ENCODE measurements around the gene NBPF3.
"Not testable (repeated sequence)": the region's sequence is repeated elsewhere in the genome, so short reads cannot be mapped to it uniquely, and the experiment has no call there.

The NBPF3 gene

DNA sequence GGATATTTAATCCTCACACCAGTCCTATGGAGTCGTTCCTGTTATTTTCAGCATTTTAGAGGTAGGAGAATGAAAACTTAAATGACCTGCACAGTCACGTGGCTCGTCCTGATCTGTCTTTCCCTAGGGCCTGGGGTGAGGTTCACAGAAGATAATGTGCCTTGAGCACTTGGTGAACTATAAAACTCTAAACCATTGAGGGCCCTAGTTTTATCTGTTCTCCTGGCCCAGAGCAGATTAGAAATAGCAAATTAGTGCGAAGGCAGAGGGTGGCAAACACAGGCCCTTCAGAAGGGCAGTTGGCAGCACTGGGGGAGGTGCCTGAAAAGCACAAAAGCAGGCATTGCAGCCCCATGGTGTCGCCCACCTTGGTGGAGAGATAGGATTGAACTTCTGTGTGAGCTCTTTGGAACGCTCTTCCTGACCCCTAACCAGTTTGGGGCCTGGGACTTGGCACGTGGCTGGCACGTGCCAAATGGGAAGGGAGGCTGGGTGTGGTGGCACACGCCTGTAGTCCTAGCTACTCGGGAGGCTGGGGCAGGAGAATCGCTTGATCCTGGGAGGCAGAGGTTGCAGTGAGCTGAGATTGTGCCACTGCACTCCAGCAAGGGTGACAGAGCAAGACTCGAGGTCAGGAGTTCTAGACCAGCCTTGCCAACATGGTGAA is 1.2 kb upstream of the NBPF3 start:
- not testable (repeated sequence) for DNase-seq (ENCODE audit: low read depth, low spot score)

DNA sequence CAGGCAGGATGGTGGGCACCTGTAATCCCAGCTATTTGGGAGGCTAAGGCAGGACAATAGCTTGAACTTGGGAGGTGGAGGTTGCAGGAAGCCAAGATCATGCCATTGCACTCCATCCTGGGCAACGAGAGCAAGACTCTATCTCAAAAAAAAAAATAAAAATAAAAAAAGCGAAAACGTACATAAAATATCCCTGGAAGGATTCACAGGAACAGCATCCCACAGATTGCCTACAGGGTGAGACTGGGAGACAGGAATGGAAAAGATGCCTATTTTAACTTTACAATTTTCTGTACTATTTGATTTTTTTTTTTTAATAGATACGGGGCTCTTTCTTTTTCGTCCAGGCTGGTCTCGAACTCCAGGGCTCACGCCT is 604 bp upstream of the NBPF3 start:
- no peak for DNase-seq (ENCODE audit: low read depth, low spot score)

DNA sequence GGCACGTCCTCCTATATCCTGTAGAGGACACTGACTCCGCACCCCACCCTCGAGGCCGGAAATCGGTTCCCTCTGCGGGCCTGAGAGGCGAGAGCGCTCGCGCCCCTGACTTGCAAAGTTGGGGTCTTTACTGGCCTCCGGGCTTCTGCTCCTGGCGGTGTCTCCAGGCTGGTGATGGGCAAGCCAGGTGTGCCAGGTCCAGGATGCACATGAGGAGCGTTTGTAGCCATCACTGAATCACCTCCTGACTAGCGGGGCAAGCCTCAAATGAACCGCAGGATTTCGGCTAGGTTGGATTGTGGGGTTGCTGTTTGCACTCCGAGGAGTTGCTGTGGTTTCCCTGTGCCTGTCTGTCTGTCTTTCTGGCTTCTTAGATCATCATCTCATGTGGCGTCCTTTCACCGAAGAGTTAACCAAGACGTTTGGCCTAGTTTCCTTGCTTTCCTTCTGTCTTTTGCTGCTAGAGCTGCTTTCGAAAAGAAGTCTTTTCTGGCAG is 741 bp downstream of the NBPF3 start:
- DNase-seq (ENCODE audit: low read depth, low spot score) = not testable (repeated sequence)

DNA sequence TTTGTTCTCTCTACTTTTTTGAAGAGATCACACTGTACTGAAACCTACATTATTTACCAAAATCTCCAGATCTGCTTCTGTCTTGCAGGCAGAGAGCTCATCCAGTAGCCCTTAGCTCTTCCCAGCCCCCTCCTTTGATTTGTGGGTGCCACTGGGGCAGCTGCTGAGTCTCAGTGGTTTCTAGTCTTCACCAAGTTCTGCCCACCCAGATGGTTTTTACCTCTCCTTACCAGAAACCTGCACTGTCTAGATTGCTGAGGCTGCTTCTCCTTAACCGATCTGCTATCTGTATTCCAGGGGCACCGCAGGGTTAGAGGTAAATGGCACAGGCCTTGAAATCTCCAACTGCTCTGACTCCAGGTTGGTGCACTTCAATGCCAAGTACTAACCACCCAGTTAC is 6.7 kb downstream of the NBPF3 start:
- DNase-seq (ENCODE audit: low read depth, low spot score) = not testable (repeated sequence)

DNA sequence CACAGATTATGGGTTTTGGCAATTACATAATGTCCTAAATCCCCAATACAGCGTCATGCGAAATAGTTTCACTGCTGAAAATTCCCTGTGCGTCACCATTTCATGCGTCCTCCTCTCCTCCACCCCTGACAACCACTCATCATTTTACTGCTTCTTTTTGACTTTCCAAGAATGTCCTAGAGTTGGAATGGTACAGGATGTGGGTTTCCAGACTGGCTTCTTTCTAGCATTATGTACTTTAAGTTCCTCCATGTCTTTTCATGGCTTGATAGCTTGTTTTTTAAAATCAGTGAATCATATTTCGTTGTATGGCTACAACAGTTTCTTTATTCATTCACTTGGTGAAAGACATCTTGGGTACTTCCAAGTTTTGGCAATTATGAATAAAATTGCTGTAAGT is 7.4 kb downstream of the NBPF3 start:
- no peak for DNase-seq (ENCODE audit: low read depth, low spot score)

DNA sequence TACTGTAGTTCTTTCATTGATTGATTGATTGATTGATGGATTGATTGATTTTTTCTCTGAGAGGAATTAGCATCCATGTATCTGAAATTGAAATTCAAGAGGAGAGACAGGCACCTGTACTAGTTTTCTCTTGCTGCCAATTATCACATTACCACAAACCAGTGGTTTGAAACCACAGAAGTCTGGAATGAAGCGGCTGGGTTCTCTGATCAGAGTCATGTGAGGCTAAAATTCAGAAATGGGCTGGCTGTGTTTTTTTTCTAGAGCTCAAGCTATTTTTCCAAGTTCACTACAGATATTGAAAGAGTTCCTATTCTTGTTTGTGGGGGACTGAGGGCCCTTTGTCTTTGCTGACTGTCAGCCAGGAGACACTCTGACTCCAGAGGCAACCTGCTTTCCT is 10.0 kb downstream of the NBPF3 start:
- no peak for DNase-seq (ENCODE audit: low read depth, low spot score)

DNA sequence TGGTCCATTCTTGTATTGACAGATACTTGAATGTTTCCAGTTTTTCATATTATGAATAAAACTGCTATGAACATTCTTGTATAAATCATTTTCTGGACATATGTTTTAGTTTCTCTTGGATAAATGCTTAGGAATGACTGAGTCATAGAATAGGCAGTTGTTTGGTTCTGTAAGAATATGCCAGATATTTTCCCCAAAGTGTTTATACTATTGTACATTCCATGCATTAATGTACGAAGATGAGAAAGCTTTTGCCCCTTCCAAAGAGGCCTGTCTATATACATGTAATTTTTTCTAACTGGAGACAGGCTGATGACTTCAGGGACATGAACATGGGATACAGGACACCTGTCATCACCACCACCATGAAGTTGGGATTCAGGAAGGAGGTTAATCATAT is 11.3 kb downstream of the NBPF3 start:
- no peak for DNase-seq (ENCODE audit: low read depth, low spot score)

DNA sequence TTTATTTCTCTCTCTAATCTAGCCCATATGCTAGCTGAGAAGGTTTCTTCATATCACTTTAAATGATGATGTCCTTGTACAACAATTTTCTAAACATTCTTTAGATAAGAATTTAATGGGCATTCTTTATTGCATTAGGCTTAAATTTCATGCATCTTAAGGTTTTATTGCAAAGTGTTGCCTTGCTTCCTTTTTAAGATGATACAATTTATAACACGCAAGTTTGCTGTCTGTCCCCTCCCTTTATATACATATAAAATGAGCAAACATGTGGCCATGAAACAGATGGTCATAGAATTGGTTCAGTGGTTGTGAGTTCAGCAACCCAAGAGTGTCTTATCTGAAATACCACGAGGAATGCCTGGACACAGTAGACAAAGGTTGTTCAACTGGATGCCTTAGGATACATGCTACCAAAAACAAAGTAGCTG is 12.1 kb downstream of the NBPF3 start:
- no peak for DNase-seq (ENCODE audit: low read depth, low spot score)

DNA sequence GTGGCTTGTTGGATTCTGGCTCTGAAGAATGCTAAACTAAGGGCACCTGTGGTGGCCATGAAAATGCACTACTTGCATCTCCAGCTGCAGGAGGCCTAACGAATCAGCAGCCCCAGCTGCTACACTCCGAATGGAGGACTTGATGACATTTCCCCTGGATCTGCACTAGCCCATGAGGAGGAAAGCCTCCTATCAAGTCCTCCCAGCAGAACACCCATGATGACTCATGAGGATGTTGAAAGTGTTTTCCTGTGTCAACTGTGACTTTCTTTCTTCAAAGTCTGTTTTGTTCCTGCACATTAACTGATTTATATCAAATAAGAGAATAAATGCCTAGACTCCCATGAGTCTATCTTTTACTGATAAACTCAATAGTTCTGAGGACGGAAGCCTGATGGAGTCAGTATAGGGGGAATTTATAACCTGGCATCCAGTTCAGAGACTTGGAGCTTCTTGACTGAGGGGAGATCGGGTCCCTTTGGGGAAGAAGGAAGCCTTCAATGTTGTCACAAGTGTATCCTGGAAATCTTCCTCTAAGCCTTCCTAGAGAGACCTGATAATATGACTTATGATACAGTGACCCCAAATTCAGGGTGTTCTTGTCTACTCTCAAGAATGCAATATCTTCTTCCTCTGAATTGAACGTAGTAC is 14.2 kb downstream of the NBPF3 start:
- peak; percentile 40 for DNase-seq (ENCODE audit: low read depth, low spot score)

DNA sequence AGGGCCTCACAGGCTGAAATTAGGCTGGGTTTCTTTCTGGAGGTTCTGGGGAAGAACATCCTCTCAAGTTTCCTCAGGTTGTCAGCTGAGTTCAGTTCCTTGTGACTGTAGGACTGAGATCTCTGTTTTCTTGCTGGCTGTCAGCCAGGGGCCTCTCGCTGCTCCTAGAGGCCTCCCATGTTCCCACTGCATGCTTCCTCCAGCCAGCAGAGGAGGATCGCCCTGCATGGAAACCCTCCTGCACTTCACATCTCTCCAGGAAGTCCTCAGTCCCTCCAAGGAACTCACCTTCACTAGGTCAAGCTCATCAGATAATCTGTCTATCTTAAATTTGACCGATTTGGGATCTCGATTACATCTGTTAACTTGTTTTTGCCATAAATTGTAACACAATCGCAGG is 15.0 kb downstream of the NBPF3 start:
- not testable (repeated sequence) for DNase-seq (ENCODE audit: low read depth, low spot score)

DNA sequence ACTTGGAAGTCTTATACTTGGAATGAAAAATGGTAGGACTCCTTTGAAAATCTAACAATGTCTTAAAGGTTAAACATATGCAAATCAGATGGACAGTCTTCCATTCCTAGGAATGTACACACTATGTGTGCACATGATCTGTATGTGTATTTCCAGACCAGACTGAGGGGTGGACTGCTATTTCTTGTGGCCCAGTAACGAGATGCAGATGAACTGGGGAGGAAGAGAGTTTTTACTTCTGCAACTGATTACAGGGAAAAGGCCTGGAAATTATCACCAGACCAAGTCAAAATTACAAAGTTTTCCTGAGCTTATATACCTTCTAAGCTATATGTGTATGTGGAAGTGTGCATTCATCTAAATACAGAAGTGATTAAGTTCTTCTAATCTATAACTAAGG is 17.7 kb downstream of the NBPF3 start:
- no peak for DNase-seq (ENCODE audit: low read depth, low spot score)

DNA sequence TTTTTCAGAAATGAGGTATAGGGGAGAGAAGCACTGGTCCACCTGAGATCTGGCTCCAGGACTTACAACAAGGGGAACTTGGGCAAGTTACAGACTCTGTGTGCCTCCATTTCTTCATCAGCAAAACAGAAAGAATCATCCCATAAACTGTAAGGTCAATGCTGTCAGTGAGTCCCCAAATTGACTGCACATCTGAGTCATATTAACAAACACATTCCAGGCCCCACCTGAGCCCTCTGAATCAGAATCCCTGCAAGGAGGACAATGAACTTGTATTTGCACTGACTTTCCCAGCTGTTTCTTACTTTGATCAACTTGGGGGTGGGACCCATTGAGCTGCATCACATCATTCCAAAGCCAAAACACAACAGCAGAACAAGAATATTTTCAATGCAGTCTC is 25.2 kb downstream of the NBPF3 start:
- not testable (repeated sequence) for DNase-seq (ENCODE audit: low read depth, low spot score)

DNA sequence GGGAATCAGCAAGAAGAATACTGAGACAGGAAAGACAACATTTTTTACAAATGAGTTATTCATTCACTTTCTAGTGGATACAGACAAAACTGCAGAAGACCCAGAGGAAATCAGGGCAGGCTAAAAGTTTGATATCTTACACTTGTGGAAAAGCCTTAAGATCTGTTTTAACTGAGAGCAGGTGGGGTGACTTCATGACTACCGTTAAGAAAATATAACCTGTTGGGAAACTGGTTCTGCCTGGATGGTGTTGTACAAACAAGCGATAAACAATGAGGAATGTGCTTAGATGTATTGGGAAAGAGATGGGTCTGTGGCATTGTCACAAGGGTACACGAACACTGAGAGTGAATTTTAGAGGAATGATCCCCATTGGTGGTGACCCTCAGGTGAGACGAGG is 28.0 kb downstream of the NBPF3 start:
- not testable (repeated sequence) for DNase-seq (ENCODE audit: low read depth, low spot score)

DNA sequence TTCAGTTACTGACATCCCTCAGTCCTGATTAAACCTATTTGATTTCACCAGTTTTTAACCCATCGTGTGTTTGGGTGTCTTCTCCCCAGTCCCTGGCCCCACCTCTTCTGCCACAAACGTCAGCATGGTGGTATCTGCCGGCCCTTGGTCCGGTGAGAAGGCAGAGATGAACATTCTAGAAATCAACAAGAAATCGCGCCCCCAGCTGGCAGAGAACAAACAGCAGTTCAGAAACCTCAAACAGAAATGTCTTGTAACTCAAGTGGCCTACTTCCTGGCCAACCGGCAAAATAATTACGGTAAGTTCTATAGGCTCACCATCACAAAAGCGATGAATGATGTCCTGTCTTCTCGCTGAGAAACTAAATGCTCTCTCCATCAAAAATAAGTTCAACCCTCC is 28.7 kb downstream of the NBPF3 start:
- no peak for DNase-seq (ENCODE audit: low read depth, low spot score)

DNA sequence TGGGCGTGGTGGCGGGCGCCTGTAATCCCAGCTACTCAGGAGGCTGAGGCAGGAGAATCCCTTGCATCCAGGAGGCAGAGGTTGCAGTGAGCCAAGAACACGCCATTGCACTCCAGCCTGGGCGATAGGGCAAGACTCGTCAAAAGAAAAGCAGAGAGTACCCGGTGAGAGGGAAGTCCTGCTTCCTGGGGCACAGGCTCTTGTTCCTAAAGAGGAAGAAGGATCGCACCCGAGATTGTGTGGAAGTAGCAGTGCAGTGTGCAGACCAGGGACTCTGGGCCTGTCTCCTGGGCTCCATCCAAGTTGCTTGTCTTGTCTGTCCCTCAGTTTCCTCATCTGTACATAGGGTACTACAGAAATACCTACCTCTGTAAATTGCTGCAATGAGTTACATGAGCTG is 29.6 kb downstream of the NBPF3 start:
- DNase-seq (ENCODE audit: low read depth, low spot score) = no peak

DNA sequence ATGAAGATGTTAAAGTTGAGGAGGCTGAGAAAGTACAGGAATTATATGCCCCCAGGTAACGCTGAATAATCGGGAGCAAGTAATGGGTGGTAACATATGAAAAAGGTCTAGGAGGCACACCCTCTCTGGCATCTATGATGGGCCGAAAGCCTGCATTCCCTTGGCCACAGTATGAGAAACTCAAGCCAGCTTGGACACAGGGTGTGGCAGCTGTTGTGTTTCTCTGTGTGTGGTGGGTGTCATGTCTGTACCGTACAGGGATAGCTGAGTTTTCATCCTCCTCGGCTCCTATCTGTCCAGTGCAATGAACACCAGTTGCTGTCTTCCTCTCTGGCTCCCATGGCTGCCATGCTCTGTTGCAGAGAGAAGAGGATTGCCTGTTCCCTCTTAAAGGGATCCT is 32.9 kb downstream of the NBPF3 start:
- DNase-seq (ENCODE audit: low read depth, low spot score) = no peak

DNA sequence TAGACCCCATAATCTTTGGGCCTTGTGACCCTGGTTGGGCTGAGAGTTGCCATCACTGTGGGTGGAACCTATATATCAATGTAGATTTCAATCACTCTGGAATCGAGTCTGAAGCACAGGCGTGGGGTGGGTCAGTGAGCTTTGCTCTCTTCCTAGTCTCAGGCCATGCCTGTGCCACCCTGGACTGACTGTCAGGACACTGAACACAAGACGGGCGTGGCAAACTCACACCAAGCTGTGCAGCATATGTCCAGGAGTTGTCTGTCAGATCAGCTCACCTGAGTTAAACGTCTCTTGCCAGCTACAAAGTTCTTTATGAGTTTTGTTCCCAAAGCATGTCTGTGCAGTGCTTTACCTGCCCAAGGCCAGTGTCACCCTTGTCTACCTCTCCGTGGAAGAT is 38.4 kb downstream of the NBPF3 start:
- DNase-seq (ENCODE audit: low read depth, low spot score) = no peak

DNA sequence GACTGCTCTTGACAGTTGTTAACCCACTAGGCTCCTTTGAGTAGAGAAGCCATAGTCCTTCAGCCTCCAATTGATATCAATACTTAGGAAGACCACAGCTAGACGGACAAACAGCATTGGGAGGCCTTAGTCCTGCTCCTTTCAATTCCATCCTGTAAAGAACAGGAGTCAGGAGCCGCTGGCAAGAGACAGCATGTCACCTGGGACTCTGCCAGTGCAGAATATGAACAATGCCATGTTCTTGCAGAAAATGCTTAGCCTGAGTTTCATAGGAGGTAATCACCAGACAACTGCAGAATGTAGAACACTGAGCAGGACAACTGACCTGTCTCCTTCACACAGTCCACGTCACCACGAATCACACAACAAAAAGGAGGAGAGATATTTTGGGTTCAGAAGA is 43.9 kb downstream of the NBPF3 start:
- not testable (repeated sequence) for DNase-seq (ENCODE audit: low read depth, low spot score)

DNA sequence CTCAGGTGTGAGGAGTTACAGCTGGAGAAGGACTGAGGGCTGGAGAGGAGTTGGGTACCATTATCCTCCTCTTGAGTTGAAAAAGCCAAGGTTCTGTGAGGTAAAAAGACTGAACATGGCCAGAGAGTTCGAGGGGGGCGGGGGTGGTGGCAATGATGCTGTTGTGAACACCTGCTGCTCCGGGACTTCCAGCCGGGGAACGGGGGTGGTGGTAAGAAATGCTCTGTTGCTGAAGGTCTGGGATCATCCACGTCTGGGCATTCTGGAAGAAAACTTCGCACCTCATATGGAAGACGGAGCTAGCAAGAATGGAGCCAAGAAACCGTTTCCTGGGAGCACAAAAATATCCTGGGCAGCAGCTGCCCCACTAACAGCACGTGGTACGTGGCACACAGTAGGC is 49.2 kb downstream of the NBPF3 start:
- no peak for DNase-seq (ENCODE audit: low read depth, low spot score)

DNA sequence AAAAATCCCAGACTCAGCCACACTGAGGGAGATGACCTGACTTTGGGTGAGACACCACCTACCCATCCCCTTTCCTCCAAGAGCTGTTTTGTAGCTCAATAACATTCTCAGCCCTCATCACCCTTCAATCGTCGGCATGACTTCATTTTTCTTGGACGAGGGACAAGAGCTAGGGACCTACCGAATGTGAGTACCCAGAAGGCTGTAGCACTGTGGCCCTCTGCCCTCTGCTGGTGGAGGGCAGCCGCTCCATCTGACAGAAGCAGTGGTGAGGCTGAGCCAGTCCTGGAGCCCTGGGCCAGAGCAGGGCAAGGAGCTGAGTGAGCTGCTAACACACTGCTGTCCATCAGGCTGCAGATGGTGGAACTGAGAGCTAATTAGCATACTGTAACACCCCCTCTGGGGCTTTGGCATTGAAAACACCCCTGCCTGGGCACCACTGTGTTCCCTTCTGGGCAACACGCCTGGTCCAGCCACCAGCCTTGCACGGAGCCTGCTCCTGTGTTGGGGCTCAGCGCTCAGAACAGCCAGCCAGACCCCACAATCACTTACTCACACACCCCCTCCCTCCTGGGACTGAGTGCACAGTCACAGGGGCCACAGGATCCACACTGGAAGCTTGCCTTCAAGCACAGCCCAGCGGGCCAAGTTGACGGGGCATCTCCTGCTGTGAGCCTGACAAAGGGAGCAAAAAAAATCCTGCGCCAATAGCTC is 51.0 kb downstream of the NBPF3 start:
- DNase-seq (ENCODE audit: low read depth, low spot score) = no peak

DNA sequence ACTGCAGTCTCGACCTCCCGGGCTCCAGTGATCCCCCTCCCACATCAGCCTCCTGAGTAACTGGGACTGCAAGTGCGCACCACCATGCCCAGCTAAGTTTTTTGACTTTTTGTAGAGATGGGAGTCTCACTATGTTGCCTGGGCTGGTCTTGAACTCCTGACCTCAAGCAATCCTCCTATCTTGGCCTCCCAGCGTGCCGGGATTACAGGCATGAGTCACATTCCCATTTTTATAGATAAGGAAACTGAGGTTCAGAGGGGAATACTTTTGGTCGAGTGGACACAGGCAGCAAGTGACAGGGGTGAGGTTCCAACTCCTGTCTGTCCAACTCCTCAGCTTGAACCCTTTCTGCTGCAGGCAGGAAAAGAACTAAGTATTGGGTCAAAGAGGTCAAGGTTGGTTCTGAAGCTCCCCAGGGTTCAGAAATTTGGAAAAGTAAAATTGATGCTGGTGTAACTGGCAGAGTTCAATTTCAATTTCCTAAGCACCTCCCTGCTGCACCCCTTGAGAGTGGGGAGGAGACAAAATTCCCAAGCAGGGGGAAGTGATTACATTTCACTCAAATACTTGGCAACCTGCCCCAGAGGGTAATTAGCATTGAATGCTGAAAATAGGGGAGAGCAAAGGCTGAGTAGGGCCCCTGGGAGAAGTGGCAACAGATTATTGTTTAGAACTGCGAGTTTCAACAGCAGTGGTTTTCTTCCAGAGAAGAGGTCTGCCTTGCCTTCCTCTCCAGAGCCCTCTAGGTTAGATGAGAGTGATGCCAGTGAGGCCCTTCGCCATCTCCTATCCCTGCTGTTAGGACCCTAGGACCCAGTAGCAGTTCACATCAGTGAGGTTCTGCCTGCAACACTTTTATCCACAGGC is 51.8 kb downstream of the NBPF3 start:
- no peak for DNase-seq (ENCODE audit: low read depth, low spot score)

DNA sequence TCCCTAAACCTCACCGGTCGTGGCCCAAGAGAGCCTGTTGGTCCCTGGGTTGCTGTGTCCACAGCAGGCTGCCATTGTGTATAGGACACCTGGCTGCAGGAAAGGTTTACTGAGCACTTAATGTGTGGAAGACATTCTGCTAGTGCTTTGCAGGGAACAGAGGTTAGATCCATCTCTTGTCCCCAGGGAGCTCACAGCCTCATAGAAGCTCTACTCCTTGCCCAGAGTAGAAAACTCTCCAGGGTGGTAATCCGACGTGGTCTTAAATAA is 52.4 kb downstream of the NBPF3 start:
- no peak for DNase-seq (ENCODE audit: low read depth, low spot score)

Measured in brain pericyte (primary cell).